ENCODE results near the gene CASZ1. TPM values are rescaled to one million over a fixed set of nuclear protein-coding genes. Genes with fewer than 3 reads are reported as not detected.

The CASZ1 gene
- total and polyA plus RNA-seq, 10 donors = 0.73 to 14.5 (median 9.1) TPM

DNA sequence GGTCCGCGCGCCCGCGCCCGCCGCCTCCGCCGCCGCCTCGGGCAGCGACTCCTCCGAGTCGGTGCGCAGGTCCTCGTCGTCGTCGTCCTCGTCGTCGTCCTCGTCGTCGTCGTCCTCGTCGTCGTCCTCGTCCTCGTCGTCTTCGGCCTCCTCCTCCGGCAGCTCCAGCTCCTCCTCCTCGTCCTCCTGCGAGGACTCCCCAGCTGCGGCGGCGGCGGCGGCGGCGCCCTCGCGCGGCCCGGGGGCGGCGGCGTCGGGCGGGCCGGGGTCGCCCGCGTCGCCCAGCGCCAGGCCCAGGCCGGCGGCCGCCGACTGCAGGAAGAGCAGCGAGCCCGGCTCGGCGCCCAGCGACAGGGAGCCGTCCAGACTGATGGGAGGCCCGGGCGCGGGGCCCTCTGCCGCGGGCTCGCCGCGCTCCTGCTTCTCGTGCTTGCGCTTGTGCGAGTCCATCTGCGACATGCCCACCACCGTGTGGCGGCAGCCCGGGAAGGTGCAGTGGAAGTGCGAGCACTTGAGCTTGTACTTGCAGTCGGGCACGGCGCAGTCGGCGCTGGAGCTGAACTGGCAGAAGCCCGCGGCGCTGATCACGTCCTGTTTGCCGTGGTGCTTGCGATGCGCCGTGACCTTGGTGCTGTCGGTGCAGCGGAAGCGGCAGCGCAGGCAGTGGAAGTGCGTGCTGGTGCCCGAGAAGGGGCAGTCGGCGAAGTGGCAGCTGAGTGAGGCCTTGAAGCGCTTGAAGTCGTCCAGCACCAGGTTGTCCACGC, 157.3 kb downstream of the CASZ1 start:
- 55 to 89% (median 66%) methylated on average over 75 to 108 of the region's 108 CpGs for WGBS, 5 donors
- Histone ChIP-seq H3K36me3 (peaks cover 0 to 48% (median 15%) of the 10 kb centered on the region in 6 donors), H3K4me1 (peaks cover 0 to 10% (median 3%) of the 10 kb centered on the region in 6 donors), H3K27ac (no peak overlapping the region), H3K4me3 (no peak overlapping the region), H3K9me3 (no peaks in the 10 kb centered on the region), H3K27me3 (replicated peaks in 1 of 7) (peaks cover 0 to 25% (median 6%) of the 10 kb centered on the region in 7 donors)
- peak in 2 of 3 donors; percentile 27 to 53 for TF ChIP-seq POLR2AphosphoS5 (IDR thresholded peaks at IDR 0.05)
- no peak for TF ChIP-seq POLR2A (IDR thresholded peaks at IDR 0.05)
- TF ChIP-seq, protein P1, sequence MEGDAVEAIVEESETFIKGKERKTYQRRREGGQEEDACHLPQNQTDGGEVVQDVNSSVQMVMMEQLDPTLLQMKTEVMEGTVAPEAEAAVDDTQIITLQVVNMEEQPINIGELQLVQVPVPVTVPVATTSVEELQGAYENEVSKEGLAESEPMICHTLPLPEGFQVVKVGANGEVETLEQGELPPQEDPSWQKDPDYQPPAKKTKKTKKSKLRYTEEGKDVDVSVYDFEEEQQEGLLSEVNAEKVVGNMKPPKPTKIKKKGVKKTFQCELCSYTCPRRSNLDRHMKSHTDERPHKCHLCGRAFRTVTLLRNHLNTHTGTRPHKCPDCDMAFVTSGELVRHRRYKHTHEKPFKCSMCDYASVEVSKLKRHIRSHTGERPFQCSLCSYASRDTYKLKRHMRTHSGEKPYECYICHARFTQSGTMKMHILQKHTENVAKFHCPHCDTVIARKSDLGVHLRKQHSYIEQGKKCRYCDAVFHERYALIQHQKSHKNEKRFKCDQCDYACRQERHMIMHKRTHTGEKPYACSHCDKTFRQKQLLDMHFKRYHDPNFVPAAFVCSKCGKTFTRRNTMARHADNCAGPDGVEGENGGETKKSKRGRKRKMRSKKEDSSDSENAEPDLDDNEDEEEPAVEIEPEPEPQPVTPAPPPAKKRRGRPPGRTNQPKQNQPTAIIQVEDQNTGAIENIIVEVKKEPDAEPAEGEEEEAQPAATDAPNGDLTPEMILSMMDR (IDR thresholded peaks at IDR 0.05 in 8 of 11, conservative IDR thresholded peaks at IDR 0.05 in 3 of 11) = no peak
- intact Hi-C loops (cut with DNase I; ENCODE audit: low total_unique reads) = no loop called here
- no peak for DNase-seq

- peaks cover 0 to 10% (median 3%) of the 10 kb centered on the region in 6 donors for H3K4me1 ChIP-seq
- intact Hi-C loops (cut with DNase I; ENCODE audit: low total_unique reads) = no loop called here
- no peak for DNase-seq
- WGBS, 5 donors = 21 to 52% (median 25%) methylated on average over 3 to 57 of the region's 57 CpGs
- TF ChIP-seq POLR2A (IDR thresholded peaks at IDR 0.05) = no peak
- TF ChIP-seq, protein P1 (IDR thresholded peaks at IDR 0.05 in 8 of 11, conservative IDR thresholded peaks at IDR 0.05 in 3 of 11) = no peak
- TF ChIP-seq POLR2AphosphoS5 (IDR thresholded peaks at IDR 0.05) = no peak
- H3K27me3 ChIP-seq (replicated peaks in 1 of 7) = peaks cover 0 to 25% (median 6%) of the 10 kb centered on the region in 7 donors
- peaks cover 0 to 44% (median 15%) of the 10 kb centered on the region in 6 donors for H3K36me3 ChIP-seq
- no peak overlapping the region for H3K27ac ChIP-seq
- H3K4me3 ChIP-seq = peak overlapping the region in 2 of 8 donors; percentile 25 to 35
- H3K9me3 ChIP-seq = no peaks in the 10 kb centered on the region
Measured at GRCh38 chr1:10638559-10639005, 157.9 kb downstream of the CASZ1 start.

DNA sequence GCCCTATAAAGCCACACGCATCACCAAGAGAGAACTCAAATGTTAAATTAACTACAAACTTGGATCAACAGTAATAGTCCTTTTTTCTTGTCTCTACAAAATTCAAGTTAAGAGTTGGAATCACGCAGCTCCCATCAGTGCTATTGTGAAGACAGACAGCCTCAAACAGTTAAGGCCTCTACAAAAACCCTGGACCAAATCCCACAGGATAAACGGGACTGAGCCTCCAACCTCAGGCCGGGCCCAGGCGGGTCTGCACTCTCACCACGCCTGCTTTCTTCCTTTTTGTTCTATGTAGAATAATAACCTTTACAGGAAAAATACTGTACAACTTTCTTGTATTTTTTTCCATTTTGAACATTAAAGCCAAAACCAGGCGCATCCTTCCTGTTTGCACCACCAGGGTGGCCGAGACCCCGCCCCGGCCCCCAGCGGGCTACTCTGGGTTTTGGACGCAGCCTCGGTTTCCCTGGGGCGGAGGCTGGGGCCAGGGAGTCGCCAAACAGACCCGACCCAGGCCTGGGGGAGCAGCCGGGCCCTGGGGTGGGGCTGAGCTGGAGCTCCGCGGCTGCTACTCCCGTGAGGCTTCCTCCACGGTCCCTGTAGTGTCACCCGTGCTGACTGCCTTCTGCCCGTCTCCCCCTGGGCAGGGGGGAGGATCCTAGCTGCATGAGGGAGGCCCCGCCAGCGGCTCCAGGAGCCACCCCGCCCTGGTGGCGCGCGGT, 158.4 kb downstream of the CASZ1 start:
- intact Hi-C loops (cut with DNase I; ENCODE audit: low total_unique reads) = no loop called here
- Histone ChIP-seq H3K4me3 (peak overlapping the region in 2 of 8 donors; percentile 25 to 35), H3K36me3 (peaks cover 0 to 44% (median 15%) of the 10 kb centered on the region in 6 donors), H3K27me3 (replicated peaks in 1 of 7) (peaks cover 0 to 25% (median 6%) of the 10 kb centered on the region in 7 donors), H3K27ac (no peak overlapping the region), H3K9me3 (no peaks in the 10 kb centered on the region), H3K4me1 (peaks cover 0 to 10% (median 3%) of the 10 kb centered on the region in 6 donors)
- no peak for DNase-seq
- TF ChIP-seq POLR2AphosphoS5 (IDR thresholded peaks at IDR 0.05) (no peak), POLR2A (IDR thresholded peaks at IDR 0.05) (no peak)
- TF ChIP-seq, protein P1 (IDR thresholded peaks at IDR 0.05 in 8 of 11, conservative IDR thresholded peaks at IDR 0.05 in 3 of 11) = no peak
- WGBS, 5 donors = 38 to 63% (median 48%) methylated on average over 19 to 29 of the region's 29 CpGs

Data from spleen (tissue), 11 donors.